PC-9 (cell line): ENCODE data around the gene EIF2B1. TPM values are rescaled to one million over a fixed set of nuclear protein-coding genes. Genes with fewer than 3 reads are reported as not detected.
"Not testable (repeated sequence)": the region's sequence is repeated elsewhere in the genome, so short reads cannot be mapped to it uniquely, and the experiment has no call there.

ENCODE experiments used
- BruUV-seq: library from RNA; stranded (reverse); fragments of 400-500 nt; replicated peaks from 2 replicates; lab custom pipeline; 2021; lab: Mats Ljungman, UMichigan
- CTCF ChIA-PET: fragments of 300-600 bp; sonication (Branson Sonifier 250); formaldehyde crosslinking; loops from one replicate; lab custom pipeline; 2022; ENCODE audit warnings: antibody characterized with exemption; lab: Charles Lee
- POLR2A ChIA-PET: fragments of 300-600 bp; sonication (Branson Sonifier 250); formaldehyde crosslinking; loops from one replicate; lab custom pipeline; 2022; ENCODE audit warnings: antibody characterized with exemption; ENCODE audit not compliant: unreplicated experiment; lab: Charles Lee
- DNase-seq, 2 experiments: peaks; one replicate each; pipeline versions ENCODE4 v3.0.0 to v3.0.0-alpha.2; 2015 to 2022; ENCODE audit warnings: mixed read lengths in 1 of 2
- H2AFZ ChIP-seq: fragments of 200-600 bp; sonication (generic); 2 replicates; pipeline ENCODE4 v1.8.1; 2017; ENCODE audit warnings: antibody characterized with exemption
- H3F3A ChIP-seq: fragments of 200-600 bp; sonication (generic); 2 replicates; pipeline ENCODE4 v1.8.1; 2017; ENCODE audit warnings: antibody characterized with exemption, mild to moderate bottlenecking, low read depth; ENCODE audit not compliant: insufficient read depth
- H3K27ac ChIP-seq: fragments of 200-600 bp; sonication (generic); 2 replicates; pipeline ENCODE4 v1.6.1; 2016; ENCODE audit warnings: mixed run types
- H3K27me3 ChIP-seq: fragments of 200-600 bp; sonication (generic); 2 replicates; pipeline ENCODE4 v1.6.1; 2016; ENCODE audit warnings: low read depth, mixed run types; ENCODE audit not compliant: insufficient read depth
- H3K36me3 ChIP-seq: fragments of 200-600 bp; sonication (generic); 2 replicates; pipeline ENCODE4 v1.6.1; 2016; ENCODE audit warnings: low read depth, mixed run types
- H3K4me1 ChIP-seq: fragments of 200-600 bp; sonication (generic); replicated peaks from 2 replicates; pipeline ENCODE4 v1.6.1; 2016; ENCODE audit warnings: mixed run types; ENCODE audit not compliant: insufficient read depth
- H3K4me2 ChIP-seq: fragments of 200-600 bp; sonication (generic); 2 replicates; pipeline ENCODE4 v1.6.1; 2017; ENCODE audit warnings: mixed run types
- H3K4me3 ChIP-seq: fragments of 200-600 bp; sonication (generic); 2 replicates; pipeline ENCODE4 v1.6.1; 2016; ENCODE audit warnings: mixed run types
- H3K79me2 ChIP-seq: fragments of 200-600 bp; sonication (generic); 2 replicates; pipeline ENCODE4 v1.6.1; 2017; ENCODE audit warnings: low read depth, mixed run types
- H3K9me2 ChIP-seq: fragments of 200-600 bp; sonication (generic); 2 replicates; pipeline ENCODE4 v1.8.1; 2017; ENCODE audit warnings: mild to moderate bottlenecking; ENCODE audit not compliant: insufficient read depth
- H3K9me3 ChIP-seq: fragments of 200-600 bp; sonication (generic); 2 replicates; pipeline ENCODE4 v1.8.1; 2016; ENCODE audit warnings: low read depth; ENCODE audit not compliant: insufficient read depth
- H4K20me1 ChIP-seq: fragments of 200-600 bp; sonication (generic); 2 replicates; pipeline ENCODE4 v1.8.1; 2017; ENCODE audit not compliant: insufficient read depth
- EZH2 ChIP-seq: fragments of 200-600 bp; sonication (generic); IDR thresholded peaks from 2 replicates; pipeline ENCODE4 v1.8.0; 2017; ENCODE audit warnings: antibody characterized with exemption, low read depth
- intact Hi-C: fragments of 100-400 bp; cut with micrococcal nuclease; formaldehyde crosslinking; loops from one replicate; pipeline ENCODE4 v1.10.0; 2022; ENCODE audit not compliant: unreplicated experiment
- total RNA-seq: library from RNA; stranded (reverse); gene quantifications from 2 replicates; pipeline ENCODE4 v1.2.3, GENCODE V29; 2021
- TF ChIP-seq, protein P1 (sequence below): fragments of 200-600 bp; sonication (generic); conservative IDR thresholded peaks from 2 replicates; pipeline ENCODE4 v1.6.1; 2017; ENCODE audit warnings: mixed run types, antibody characterized with exemption, mild to moderate bottlenecking, moderate library complexity

The EIF2B1 gene
- total RNA-seq, 1 experiment from 2014 or later = 47.3 TPM

DNA sequence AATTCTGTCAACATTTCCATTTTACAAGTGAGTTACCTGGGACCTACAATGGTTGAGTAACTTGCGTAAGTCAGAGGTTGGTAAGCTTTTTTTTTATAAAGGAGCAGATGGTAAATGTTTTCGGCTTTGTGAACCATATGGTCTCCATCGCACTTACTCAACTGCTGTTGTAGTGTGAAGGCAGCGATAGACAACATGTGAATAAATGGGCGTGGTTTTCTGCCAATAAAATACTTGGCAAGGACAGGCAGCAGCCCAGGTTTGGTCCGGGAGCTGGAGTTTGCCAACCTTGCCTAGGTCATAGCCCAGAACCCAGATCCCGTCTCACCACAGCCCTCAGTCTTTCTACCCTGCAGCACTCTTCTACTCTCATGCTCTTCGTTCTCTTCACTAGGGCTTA lies 25.3 kb downstream of the EIF2B1 start:
- H3F3A ChIP-seq = peaks cover 3% of the 10 kb centered on the region; the same call in 1 of the 2 replicates
- H3K36me3 ChIP-seq = peaks cover 15% of the 10 kb centered on the region
- peaks cover 26% of the 10 kb centered on the region for H3K79me2 ChIP-seq
- no peak overlapping the region for H3K4me2 ChIP-seq
- no peak overlapping the region for H2AFZ ChIP-seq
- no peak for TF ChIP-seq EZH2
- TF ChIP-seq, protein P1, sequence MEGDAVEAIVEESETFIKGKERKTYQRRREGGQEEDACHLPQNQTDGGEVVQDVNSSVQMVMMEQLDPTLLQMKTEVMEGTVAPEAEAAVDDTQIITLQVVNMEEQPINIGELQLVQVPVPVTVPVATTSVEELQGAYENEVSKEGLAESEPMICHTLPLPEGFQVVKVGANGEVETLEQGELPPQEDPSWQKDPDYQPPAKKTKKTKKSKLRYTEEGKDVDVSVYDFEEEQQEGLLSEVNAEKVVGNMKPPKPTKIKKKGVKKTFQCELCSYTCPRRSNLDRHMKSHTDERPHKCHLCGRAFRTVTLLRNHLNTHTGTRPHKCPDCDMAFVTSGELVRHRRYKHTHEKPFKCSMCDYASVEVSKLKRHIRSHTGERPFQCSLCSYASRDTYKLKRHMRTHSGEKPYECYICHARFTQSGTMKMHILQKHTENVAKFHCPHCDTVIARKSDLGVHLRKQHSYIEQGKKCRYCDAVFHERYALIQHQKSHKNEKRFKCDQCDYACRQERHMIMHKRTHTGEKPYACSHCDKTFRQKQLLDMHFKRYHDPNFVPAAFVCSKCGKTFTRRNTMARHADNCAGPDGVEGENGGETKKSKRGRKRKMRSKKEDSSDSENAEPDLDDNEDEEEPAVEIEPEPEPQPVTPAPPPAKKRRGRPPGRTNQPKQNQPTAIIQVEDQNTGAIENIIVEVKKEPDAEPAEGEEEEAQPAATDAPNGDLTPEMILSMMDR = no peak
- H3K27me3 ChIP-seq = no peaks in the 10 kb centered on the region
- no peak for DNase-seq
- CTCF ChIA-PET = no interaction called here
- H3K4me1 ChIP-seq = 0 out of 2 replicates have a peak, but pooled peaks cover under 1% of the 10 kb centered on the region
- no peaks in the 10 kb centered on the region for H3K9me3 ChIP-seq
- intact Hi-C loops = loop anchor here (10.0 kb wide), 1 partner anchor 633 kb away; the partner anchor contains the start of gene OGFOD2
- no peak overlapping the region for H3K27ac ChIP-seq
- no peaks in the 10 kb centered on the region for H3K9me2 ChIP-seq
- BruUV-seq = no TSS peak
- no peak overlapping the region for H3K4me3 ChIP-seq
- POLR2A ChIA-PET = no interaction called here
- H4K20me1 ChIP-seq = peaks cover 4% of the 10 kb centered on the region; the same call in 1 of the 2 replicates

DNA sequence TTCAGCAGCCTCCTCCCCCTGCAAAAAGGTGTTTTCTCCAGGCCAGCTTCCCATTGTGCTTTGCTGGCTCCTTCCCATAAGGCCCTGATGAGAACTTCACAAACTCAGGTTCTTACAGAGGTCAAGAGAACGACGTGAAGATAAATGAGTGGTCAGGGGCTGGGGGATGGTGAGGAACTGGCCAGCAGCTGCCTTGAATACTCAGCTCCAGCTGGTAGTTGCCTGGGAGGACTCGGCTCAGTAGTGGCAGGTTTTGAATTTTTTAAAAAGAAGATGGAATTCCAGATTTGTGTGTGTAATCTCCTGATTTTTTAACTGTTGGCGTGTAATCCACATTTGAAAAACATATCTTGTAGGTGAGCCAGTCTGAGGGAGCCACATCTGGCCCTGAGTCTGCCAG lies 25.7 kb downstream of the EIF2B1 start:
- no TSS peak for BruUV-seq
- Histone ChIP-seq H3K4me2 (no peak overlapping the region), H3K9me2 (no peaks in the 10 kb centered on the region), H3K9me3 (no peaks in the 10 kb centered on the region), H2AFZ (no peak overlapping the region), H3K36me3 (peaks cover 12% of the 10 kb centered on the region; the same call in 1 of the 2 replicates), H3K27ac (no peak overlapping the region), H4K20me1 (peaks cover 4% of the 10 kb centered on the region; the same call in 1 of the 2 replicates), H3K4me3 (no peak overlapping the region), H3F3A (peaks cover 3% of the 10 kb centered on the region; the same call in 1 of the 2 replicates), H3K4me1 (0 out of 2 replicates have a peak, but pooled peaks cover 4% of the 10 kb centered on the region), H3K27me3 (no peaks in the 10 kb centered on the region), H3K79me2 (peaks cover 30% of the 10 kb centered on the region)
- POLR2A ChIA-PET = no interaction called here
- no peak for DNase-seq
- intact Hi-C loops = loop anchor here (10.0 kb wide), 1 partner anchor 633 kb away; the partner anchor contains the start of gene OGFOD2
- CTCF ChIA-PET = no interaction called here
- no peak for TF ChIP-seq EZH2
- TF ChIP-seq, protein P1 = no peak

DNA sequence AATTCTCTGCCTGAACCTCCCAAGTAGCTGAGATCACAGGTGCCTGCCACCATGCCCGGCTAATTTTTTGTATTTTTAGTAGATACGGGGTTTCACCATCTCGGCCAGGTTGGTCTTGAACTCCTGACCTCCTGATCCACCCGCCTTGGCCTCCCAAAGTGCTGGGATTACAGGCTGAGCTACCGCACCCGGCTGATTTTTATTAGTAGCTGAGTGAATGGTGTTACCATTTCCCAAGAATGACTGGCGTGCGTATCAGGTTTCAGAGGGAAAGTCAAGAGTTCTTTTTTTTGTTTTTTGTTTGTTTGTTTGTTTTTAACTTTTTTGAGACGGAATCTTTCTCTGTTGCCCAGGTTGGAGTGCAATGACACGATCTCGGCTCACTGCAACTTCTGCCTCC lies 30.0 kb downstream of the EIF2B1 start:
- DNase-seq, H3K27ac ChIP-seq, H3K9me3 ChIP-seq, H3K27me3 ChIP-seq, BruUV-seq, H4K20me1 ChIP-seq, H2AFZ ChIP-seq, POLR2A ChIA-PET, H3K4me3 ChIP-seq, H3K9me2 ChIP-seq, H3K4me1 ChIP-seq: not testable (repeated sequence)
- peaks cover 38% of the 10 kb centered on the region for H3K79me2 ChIP-seq
- intact Hi-C loops = loop anchor here (10.0 kb wide), 1 partner anchor 629 kb away; the partner anchor contains the start of gene OGFOD2
- H3F3A ChIP-seq = peaks cover 14% of the 10 kb centered on the region; the same call in 1 of the 2 replicates
- CTCF ChIA-PET = interaction anchor here (0.6 kb wide), 1 partner anchor 1213 kb away, joined by 3 read pairs; no protein-coding TSS in a partner anchor
- peaks cover 12% of the 10 kb centered on the region for H3K36me3 ChIP-seq
- H3K4me2 ChIP-seq = peak overlapping the region; percentile 93; the same call in 1 of the 2 replicates
